IPS DF 4.7 (cell line): ENCODE measurements around the gene RNU5D-1.
"Not testable (repeated sequence)": the region's sequence is repeated elsewhere in the genome, so short reads cannot be mapped to it uniquely, and the experiment has no call there.

ENCODE experiments used
- DNase-seq: peaks from one replicate; pipeline ENCODE4 v3.0.0-alpha.2; 2013; ENCODE audit warnings: low spot score; ENCODE audit errors: extremely low read depth

The RNU5D-1 gene

DNA sequence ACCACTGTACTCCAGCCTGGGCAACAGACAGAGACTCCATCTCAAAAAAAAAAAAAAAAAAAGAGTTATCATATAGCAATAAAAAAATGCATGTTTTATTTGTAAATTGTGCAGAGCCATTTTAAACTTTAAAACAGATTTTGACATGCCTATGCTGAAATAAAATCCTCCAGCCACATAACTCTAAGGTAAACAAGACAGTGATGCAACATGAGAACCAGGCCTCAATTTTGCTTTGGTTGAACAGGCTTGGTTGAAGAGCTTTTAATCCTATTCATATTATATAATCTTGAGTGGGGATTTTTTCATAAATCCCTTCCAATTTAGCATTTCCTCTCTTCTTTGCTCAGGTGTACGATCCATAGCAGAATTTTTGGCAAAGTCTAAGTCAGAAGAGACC lies 30.4 kb downstream of the RNU5D-1 start:
- DNase-seq: no peak

GRCh38 chr1:44699375-44699774 lies 31.6 kb downstream of the RNU5D-1 start:
- not testable (repeated sequence) for DNase-seq

GRCh38 chr1:44698138-44698537 lies 32.8 kb downstream of the RNU5D-1 start:
- DNase-seq: no peak

GRCh38 chr1:44696789-44697345 lies 34.1 kb downstream of the RNU5D-1 start:
- no peak for DNase-seq

DNA sequence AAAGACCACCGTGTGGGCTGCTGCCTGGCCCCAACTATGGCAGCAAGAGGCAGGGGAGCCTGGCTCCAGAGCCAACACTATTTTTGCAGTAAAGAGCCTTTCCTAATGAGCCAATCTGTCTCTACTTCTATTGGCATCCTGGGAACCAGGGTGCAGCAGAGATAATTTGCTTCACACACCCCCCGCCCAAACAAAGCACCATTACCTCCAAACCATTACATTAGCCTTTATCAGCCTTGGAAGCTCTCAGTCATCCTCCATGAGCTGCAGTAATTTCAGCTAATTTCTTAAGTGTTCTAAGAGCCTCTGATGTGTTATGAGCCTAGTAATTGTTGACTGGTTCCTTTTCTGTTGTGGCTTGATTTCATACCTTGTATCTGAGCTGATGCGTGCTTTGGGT lies 34.9 kb downstream of the RNU5D-1 start:
- no peak for DNase-seq

DNA sequence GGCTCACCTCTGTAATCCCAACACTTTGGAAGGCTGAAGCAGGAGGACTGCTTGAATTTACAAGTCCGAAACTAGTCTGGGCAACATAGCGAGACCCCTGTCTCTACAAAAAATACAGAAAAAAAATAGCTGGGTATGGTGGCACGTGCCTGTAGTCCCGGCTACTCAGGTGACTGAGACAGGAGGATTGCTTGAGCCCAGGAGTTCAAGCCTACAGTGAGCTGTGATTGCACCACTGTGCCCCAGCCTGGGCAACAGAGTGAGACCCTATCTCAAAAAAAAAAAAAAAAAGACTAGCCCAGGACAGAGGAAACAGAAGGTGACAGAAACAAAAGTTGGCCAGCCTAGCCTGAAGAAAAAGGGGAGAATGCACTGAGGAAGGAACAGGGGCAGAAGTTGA lies 35.3 kb downstream of the RNU5D-1 start:
- DNase-seq: no peak

DNA sequence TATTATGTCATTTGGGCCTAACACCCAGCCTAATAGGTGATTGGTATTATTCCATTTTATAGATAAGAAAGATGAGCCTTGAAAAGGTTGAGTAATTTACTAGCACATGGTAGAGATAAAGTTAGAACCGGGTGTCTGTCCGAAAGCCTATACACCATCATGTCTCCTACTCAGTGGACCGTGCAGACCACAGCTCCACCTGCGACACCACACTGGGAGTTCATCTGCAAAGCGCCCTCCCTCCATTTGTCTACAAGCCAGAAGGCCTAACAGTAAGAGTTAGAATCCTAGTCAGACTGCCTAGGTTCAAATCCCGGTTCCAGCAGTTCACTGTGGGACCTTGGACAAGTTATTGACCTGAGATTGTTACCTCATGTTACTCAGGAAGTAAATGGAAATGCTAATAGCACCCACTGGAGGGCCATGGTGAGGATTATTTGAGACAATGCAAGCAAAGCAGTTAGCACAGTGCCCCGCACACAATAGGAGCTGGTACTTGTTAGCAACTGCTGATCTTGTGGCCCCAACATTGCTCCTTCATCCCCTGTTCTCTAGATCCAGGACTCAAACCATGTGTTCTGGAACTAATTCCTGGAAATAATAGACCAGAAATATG lies 36.0 kb downstream of the RNU5D-1 start:
- no peak for DNase-seq

DNA sequence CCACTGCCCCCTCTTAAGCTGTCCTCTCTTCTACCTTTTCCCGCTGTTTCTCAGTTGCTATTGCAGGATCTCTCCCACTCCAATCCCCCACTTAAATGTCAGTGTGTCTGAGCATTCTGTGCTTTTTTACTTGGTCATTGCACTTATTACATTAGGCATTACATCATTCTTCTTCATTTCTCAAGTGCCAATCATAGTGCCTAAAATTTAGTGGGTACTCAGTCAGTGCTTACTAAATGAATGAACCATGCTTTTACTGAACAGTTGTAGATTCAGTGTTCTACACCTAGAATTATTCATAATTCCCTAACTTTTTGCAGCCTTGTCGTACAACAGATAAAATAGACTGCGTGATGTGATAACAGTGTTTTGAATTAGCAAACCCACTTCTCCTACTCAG lies 37.1 kb downstream of the RNU5D-1 start:
- no peak for DNase-seq

- DNase-seq: no peak
Observed at GRCh38 chr1:44693159-44693558, 37.8 kb downstream of the RNU5D-1 start.

- no peak for DNase-seq
Observed at GRCh38 chr1:44689447-44689765, 41.6 kb downstream of the RNU5D-1 start.

GRCh38 chr1:44688760-44689446 lies 42.1 kb downstream of the RNU5D-1 start:
- DNase-seq: no peak

DNA sequence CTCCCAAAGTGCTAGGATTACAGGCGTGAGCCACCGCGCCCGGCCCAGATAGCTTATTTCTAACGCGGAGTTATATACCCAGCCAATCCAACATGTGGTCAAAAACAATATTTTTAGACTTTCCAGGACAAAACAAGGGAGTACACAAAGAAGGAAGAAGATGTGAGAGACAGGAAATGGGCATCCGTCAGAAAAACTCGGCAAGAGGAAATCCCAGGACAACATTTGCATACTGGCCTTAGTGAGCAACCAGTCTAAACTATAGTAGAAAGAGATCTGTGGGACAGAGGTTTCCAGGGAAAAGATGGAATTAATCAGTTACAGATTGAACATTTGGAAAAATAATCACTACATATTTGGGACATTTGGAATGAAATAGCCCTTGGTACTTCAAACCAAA lies 45.1 kb downstream of the RNU5D-1 start:
- no peak for DNase-seq

GRCh38 chr1:44685218-44685617 lies 45.8 kb downstream of the RNU5D-1 start:
- DNase-seq: no peak

GRCh38 chr1:44684525-44684924 lies 46.4 kb downstream of the RNU5D-1 start:
- DNase-seq: no peak

GRCh38 chr1:44682883-44683265 lies 48.1 kb downstream of the RNU5D-1 start:
- no peak for DNase-seq

- no peak for DNase-seq
Observed at GRCh38 chr1:44681905-44682882, 48.8 kb downstream of the RNU5D-1 start.
